OCI-LY7 (cell line): ENCODE measurements around the gene CYP2A6. TPM values are rescaled to one million over a fixed set of nuclear protein-coding genes. Genes with fewer than 3 reads are reported as not detected.
"Not testable (repeated sequence)": the region's sequence is repeated elsewhere in the genome, so short reads cannot be mapped to it uniquely, and the experiment has no call there.

Experiments
- Bru-seq: library from RNA; stranded (reverse); fragments of 400-500 nt; gene quantifications from one replicate; lab custom pipeline; 2021; lab: Mats Ljungman, UMichigan
- BruChase-seq, 2 experiments: library from RNA; stranded (reverse); fragments of 400-500 nt; gene quantifications; one replicate each; lab custom pipeline; 2021; lab: Mats Ljungman, UMichigan
- BruUV-seq: library from RNA; stranded (reverse); fragments of 400-500 nt; replicated peaks from 2 replicates; lab custom pipeline; 2021; lab: Mats Ljungman, UMichigan
- CTCF ChIA-PET: fragments of 300-600 bp; sonication (Branson Sonifier 250); formaldehyde crosslinking; loops from one replicate; lab custom pipeline; 2022; ENCODE audit warnings: antibody characterized with exemption; ENCODE audit not compliant: unreplicated experiment; lab: Charles Lee
- POLR2A ChIA-PET: fragments of 300-600 bp; sonication (Branson Sonifier 250); formaldehyde crosslinking; loops from one replicate; lab custom pipeline; 2022; ENCODE audit warnings: antibody characterized with exemption; lab: Charles Lee
- DNase-seq: peaks from one replicate; pipeline ENCODE4 v3.0.0-alpha.2; 2015; ENCODE audit warnings: low spot score
- H2AFZ ChIP-seq: fragments of 200-600 bp; sonication (generic), shearing (Covaris generic); 2 replicates; pipeline ENCODE4 v1.6.1; 2014; ENCODE audit warnings: mild to moderate bottlenecking, antibody characterized with exemption, low read length, moderate library complexity
- H3K27ac ChIP-seq: fragments of 200-600 bp; sonication (generic); 2 replicates; pipeline ENCODE4 v1.5.1; 2014; ENCODE audit warnings: mixed run types, low read depth, mild to moderate bottlenecking, moderate library complexity, low read length, inconsistent platforms; ENCODE audit not compliant: poor library complexity, severe bottlenecking
- H3K36me3 ChIP-seq: fragments of 200-600 bp; sonication (generic); 2 replicates; pipeline ENCODE4 v1.6.1; 2014; ENCODE audit warnings: mild to moderate bottlenecking, antibody characterized with exemption, low read length, moderate library complexity, mixed read lengths; ENCODE audit not compliant: insufficient read depth
- H3K4me1 ChIP-seq: fragments of 200-600 bp; sonication (generic); 2 replicates; pipeline ENCODE4 v1.5.1; 2014; ENCODE audit warnings: mild to moderate bottlenecking, low read length; ENCODE audit not compliant: insufficient read depth, poor library complexity, severe bottlenecking
- H3K4me2 ChIP-seq: fragments of 200-600 bp; sonication (generic); 2 replicates; pipeline ENCODE4 v1.6.1; 2014; ENCODE audit warnings: mild to moderate bottlenecking, low read length
- H3K4me3 ChIP-seq: fragments of 200-600 bp; sonication (generic); 2 replicates; pipeline ENCODE4 v1.5.1; 2014; ENCODE audit warnings: mild to moderate bottlenecking, low read depth, low read length; ENCODE audit not compliant: poor library complexity, severe bottlenecking
- H3K79me2 ChIP-seq: fragments of 200-600 bp; sonication (generic); 2 replicates; pipeline ENCODE4 v1.6.1; 2016; ENCODE audit warnings: low read depth, mild to moderate bottlenecking, low read length, moderate library complexity, mixed read lengths; ENCODE audit not compliant: insufficient read depth
- H3K9me2 ChIP-seq: fragments of 200-600 bp; sonication (generic); 2 replicates; pipeline ENCODE4 v1.6.1; 2016; ENCODE audit warnings: mild to moderate bottlenecking, low read length, mixed read lengths; ENCODE audit not compliant: insufficient read depth
- H3K9me3 ChIP-seq: fragments of 200-600 bp; sonication (generic); 2 replicates; pipeline ENCODE4 v1.6.1; 2014; ENCODE audit warnings: mild to moderate bottlenecking, mixed run types, low read length, mixed read lengths
- H4K20me1 ChIP-seq: fragments of 200-600 bp; sonication (generic); 2 replicates; pipeline ENCODE4 v1.6.1; 2014; ENCODE audit warnings: mild to moderate bottlenecking, antibody characterized with exemption, low read length, moderate library complexity, mixed read lengths; ENCODE audit not compliant: insufficient read depth
- intact Hi-C: fragments of 100-400 bp; cut with micrococcal nuclease; formaldehyde crosslinking; loops from one replicate; pipeline ENCODE4 v1.10.0; 2022; ENCODE audit not compliant: unreplicated experiment
- long read RNA-seq: library from polyadenylated mRNA; stranded (forward); transcript quantifications from one replicate; pipeline ENCODE4 v2.0.0, GENCODE V29; 2022
- total RNA-seq, 2 experiments: library from RNA; depleted of rRNA in 1 of 2; stranded (reverse); fragments of >200 nt in 1 of 2; shearing (Covaris generic) in 1 of 2; gene quantifications; 2 replicates each; pipeline ENCODE4 v1.2.3, GENCODE V29; 2014 to 2022

The CYP2A6 gene, protein sequence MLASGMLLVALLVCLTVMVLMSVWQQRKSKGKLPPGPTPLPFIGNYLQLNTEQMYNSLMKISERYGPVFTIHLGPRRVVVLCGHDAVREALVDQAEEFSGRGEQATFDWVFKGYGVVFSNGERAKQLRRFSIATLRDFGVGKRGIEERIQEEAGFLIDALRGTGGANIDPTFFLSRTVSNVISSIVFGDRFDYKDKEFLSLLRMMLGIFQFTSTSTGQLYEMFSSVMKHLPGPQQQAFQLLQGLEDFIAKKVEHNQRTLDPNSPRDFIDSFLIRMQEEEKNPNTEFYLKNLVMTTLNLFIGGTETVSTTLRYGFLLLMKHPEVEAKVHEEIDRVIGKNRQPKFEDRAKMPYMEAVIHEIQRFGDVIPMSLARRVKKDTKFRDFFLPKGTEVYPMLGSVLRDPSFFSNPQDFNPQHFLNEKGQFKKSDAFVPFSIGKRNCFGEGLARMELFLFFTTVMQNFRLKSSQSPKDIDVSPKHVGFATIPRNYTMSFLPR
- total RNA-seq (2014; rRNA removed; shearing (Covaris generic)): not detected in 2 replicates
- not detected in 2 replicates for total RNA-seq (2022)
- Bru-seq, nascent RNA: not detected
- not detected for BruChase-seq, experiment 1, labeled RNA remaining after a 6-hour chase
- BruChase-seq, experiment 2, labeled RNA remaining after a 2-hour chase: not detected
- long read RNA-seq: 0 reads

DNA sequence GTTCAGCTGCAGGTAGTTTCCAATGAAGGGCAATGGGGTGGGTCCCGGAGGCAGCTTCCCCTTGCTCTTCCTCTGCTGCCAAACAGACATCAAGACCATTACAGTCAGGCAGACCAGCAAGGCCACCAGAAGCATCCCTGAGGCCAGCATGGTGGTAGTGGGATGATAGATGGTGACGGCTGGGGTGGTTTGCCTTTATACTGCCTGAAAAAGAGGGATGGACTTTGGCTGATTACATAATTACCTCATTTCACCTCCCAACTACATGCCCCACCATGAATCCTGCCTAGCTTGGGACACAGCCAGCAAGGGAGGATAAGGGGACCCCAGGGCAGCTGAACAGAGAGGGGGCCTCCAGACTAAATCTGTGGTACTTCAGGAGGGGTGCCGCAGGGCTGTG, at the start of gene CYP2A6:
Gene CYP2A6, minus strand, starts transcription at position 171 of the 400 bp plus-strand sequence. Its CDS starts 21 bp downstream, at position 150.
- not testable (repeated sequence) for H3K36me3 ChIP-seq

DNA sequence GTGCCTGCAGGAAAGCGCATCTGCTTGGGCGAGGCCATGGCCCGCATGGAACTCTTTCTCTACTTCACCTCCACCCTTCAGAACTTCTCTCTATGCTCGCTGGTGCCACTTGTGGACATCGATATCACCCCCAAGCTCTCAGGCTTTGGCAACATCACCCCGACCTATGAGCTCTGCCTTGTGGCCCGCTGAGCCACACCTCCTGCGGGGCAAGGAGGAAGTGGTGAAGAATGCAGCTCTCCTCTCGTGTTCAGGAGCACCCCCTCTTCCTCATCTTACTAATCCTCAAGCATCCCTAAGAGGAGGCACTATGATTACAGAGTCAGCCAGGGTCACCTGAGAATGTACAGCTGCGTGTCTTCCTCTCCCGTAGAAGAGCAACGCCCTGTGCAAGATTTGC, 49.7 kb upstream of the CYP2A6 start:
- H3K36me3 ChIP-seq, H3K79me2 ChIP-seq, H3K4me2 ChIP-seq, intact Hi-C loops, BruUV-seq, H3K4me1 ChIP-seq, H3K9me3 ChIP-seq, H4K20me1 ChIP-seq, H3K4me3 ChIP-seq, H3K27ac ChIP-seq, DNase-seq, CTCF ChIA-PET, H2AFZ ChIP-seq, H3K9me2 ChIP-seq, POLR2A ChIA-PET: not testable (repeated sequence)

More for the DNA sequence above, at the start of gene CYP2A6:
- H4K20me1 ChIP-seq, H3K4me3 ChIP-seq, H3K9me2 ChIP-seq, CTCF ChIA-PET, POLR2A ChIA-PET, BruUV-seq, H3K4me1 ChIP-seq, DNase-seq, H3K4me2 ChIP-seq, H3K27ac ChIP-seq, intact Hi-C loops, H3K79me2 ChIP-seq, H2AFZ ChIP-seq, H3K9me3 ChIP-seq: not testable (repeated sequence)

DNA sequence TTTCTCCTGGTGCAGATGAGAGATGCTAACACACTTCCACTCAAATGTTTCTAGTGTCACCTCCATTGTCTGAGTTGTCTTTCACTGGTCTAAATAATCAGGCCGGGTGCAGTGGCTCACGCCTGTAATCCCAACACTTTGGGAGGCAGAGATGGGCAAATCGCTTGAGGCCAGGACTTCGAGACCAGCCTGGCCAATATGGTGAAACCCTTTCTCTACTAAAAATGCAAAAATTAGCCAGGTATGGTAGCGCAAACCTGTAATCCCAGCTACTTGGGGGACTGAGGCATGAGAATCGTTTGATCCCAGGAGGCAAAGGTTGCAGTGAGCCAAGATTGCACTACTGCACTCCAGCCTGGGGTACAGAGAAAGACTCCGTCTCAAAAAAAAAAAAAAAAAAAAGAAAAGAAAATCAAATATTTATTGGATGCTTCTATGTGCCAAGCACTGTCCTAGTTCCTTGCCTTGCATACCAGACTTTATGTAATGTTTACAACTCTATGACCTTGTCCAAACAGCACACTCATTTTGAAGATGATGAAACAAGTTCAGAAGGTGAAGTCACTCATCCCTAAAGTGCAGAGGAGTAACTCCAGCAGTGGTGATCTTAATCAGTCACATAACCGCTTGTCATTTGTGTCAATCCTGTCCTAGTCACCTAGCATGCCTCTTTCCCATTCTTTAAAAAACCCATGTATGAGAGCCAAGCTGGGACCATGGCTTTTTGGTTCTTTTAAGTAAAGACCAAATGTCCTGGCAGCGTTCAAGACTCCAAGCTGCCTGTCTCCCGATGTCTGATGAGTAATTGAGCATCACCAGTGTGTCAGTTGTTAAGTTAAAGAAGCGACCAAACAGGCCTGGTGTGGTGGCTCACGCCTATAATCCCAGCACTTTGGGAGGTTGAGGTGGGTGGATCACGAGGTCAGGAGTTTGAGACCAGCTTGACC, 46.9 kb upstream of the CYP2A6 start:
- H3K9me3 ChIP-seq, H3K4me1 ChIP-seq, H3K36me3 ChIP-seq, intact Hi-C loops, H3K4me2 ChIP-seq, H2AFZ ChIP-seq, BruUV-seq, DNase-seq, H4K20me1 ChIP-seq, H3K9me2 ChIP-seq, H3K4me3 ChIP-seq, CTCF ChIA-PET, H3K27ac ChIP-seq, H3K79me2 ChIP-seq: not testable (repeated sequence)
- POLR2A ChIA-PET: interaction anchor here (0.7 kb wide), 1 partner anchor 293 kb away, joined by 5 read pairs; no protein-coding TSS in a partner anchor
